ENCODE data around the gene BUB1B.

GRCh38 chr15:40175160-40175559, 14.3 kb downstream of the BUB1B start:
- no peak for TF ChIP-seq CTCF (IDR thresholded peaks at IDR 0.05; ENCODE audit: poor library complexity, severe bottlenecking)
- no peak for TF ChIP-seq RAD21 (conservative IDR thresholded peaks at IDR 0.05)
- TF ChIP-seq EP300 (conservative IDR thresholded peaks at IDR 0.05; ENCODE audit: poor library complexity, severe bottlenecking), result no peak
- TF ChIP-seq REST (IDR thresholded peaks at IDR 0.05; ENCODE audit: borderline replicate concordance), result no peak
- no peak for TF ChIP-seq EZH2 (IDR thresholded peaks at IDR 0.05; ENCODE audit: borderline replicate concordance, insufficient read depth, low read length, poor library complexity, severe bottlenecking)
- no peak for TF ChIP-seq POLR2AphosphoS5 (IDR thresholded peaks at IDR 0.05)
- no peak for TF ChIP-seq TAF1 (IDR thresholded peaks at IDR 0.05; ENCODE audit: low read depth)
- TF ChIP-seq MXI1 (conservative IDR thresholded peaks at IDR 0.05; ENCODE audit: poor library complexity, severe bottlenecking), result no peak
- no peak for TF ChIP-seq SMC3 (conservative IDR thresholded peaks at IDR 0.05; ENCODE audit: poor library complexity)
